ENCODE data around the gene KIF23.

Gene KIF23

GRCh38 chr15:69395460-69395859, 18.7 kb upstream of the KIF23 start:
- DNase-seq, result no peak

GRCh38 chr15:69395991-69396390, 18.2 kb upstream of the KIF23 start:
- DNase-seq, result no peak

- no peak for DNase-seq
Measured at GRCh38 chr15:69398491-69398891, 15.7 kb upstream of the KIF23 start.

- DNase-seq, result peak; percentile 32
Measured at GRCh38 chr15:69400850-69401249, 13.3 kb upstream of the KIF23 start.

GRCh38 chr15:69402816-69403215, 11.3 kb upstream of the KIF23 start:
- DNase-seq, result no peak

GRCh38 chr15:69403594-69403993, 10.6 kb upstream of the KIF23 start:
- DNase-seq, result no peak

- DNase-seq, result no peak
Measured at GRCh38 chr15:69405110-69405509, 9.0 kb upstream of the KIF23 start.

GRCh38 chr15:69407719-69408400, 6.3 kb upstream of the KIF23 start:
- no peak for DNase-seq

GRCh38 chr15:69408841-69409240, 5.3 kb upstream of the KIF23 start:
- DNase-seq, result no peak

GRCh38 chr15:69410248-69410874, 3.8 kb upstream of the KIF23 start:
- peak; percentile 80 for DNase-seq

GRCh38 chr15:69412274-69412673, 1.9 kb upstream of the KIF23 start:
- no peak for DNase-seq

- DNase-seq, result no peak
Measured at GRCh38 chr15:69412701-69413100, 1.4 kb upstream of the KIF23 start.

- DNase-seq, result peak; percentile 60
Measured at GRCh38 chr15:69414701-69415167, 585 bp downstream of the KIF23 start.

GRCh38 chr15:69415381-69415780, 1.2 kb downstream of the KIF23 start:
- no peak for DNase-seq

- DNase-seq, result no peak
Measured at GRCh38 chr15:69417581-69417980, 3.4 kb downstream of the KIF23 start.

- no peak for DNase-seq
Measured at GRCh38 chr15:69421498-69421897, 7.3 kb downstream of the KIF23 start.

- no peak for DNase-seq
Measured at GRCh38 chr15:69422336-69422895, 8.3 kb downstream of the KIF23 start.

GRCh38 chr15:69424001-69424400, 9.9 kb downstream of the KIF23 start:
- no peak for DNase-seq

- no peak for DNase-seq
Measured at GRCh38 chr15:69424748-69425413, 10.7 kb downstream of the KIF23 start.

- DNase-seq, result no peak
Measured at GRCh38 chr15:69433831-69434230, 19.7 kb downstream of the KIF23 start.

- DNase-seq, result no peak
Measured at GRCh38 chr15:69434238-69434637, 20.1 kb downstream of the KIF23 start.

- no peak for DNase-seq
Measured at GRCh38 chr15:69434679-69435078, 20.5 kb downstream of the KIF23 start.

- DNase-seq, result no peak
Measured at GRCh38 chr15:69435985-69436384, 21.8 kb downstream of the KIF23 start.

- DNase-seq, result no peak
Measured at GRCh38 chr15:69436951-69437350, 22.8 kb downstream of the KIF23 start.
